ENCODE results near the gene DPF1.

DNA sequence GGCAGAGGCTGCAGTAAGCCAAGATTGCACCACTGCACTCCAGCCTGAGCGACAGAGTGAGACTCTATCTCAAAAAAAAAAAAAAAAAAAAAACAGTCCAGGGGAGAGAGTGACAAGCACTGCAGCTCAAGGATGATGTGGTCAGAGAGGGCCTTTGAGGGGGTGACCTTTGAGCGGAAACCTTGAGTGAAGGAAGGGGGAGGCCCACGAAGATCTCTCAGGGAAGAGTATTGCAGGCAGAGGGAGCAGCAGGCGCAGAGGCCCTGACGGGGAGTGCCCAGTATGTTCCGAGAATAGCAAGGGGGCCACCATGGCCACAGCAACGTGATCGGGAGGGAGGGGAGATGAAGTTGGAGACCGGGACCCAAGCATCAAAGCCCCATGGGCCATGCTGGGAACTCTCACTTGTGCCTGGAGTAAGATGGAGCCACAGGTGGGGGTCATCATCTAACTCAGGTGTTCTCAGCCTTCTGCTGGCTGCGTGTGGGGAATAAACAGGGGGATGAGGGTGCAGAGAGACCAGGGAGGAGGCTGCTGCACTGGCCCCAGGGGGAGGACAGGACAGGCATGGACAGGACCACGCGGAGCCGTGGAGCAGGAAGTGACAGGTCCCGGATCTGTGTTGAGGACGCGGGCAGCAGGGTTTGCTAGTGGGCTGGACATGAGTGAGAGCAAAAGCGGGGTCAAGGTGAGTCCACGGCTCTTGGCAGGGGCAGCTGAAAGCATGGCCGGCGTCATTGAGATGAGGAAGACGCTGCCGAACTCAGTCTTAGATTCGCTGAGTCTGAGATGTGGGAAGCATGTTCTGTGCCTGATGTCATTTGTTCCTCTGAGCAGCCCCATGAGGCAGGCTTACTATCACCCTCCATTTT is 60.4 kb downstream of the DPF1 start:
- no peak for TF ChIP-seq CTCF (IDR thresholded peaks at IDR 0.05)
- TF ChIP-seq POLR2A (IDR thresholded peaks at IDR 0.05), result no peak

All from esophagus squamous epithelium (tissue), 4 donors.